ENCODE data around the gene ASTN2.

The ASTN2 gene

GRCh38 chr9:116697887-116698286 is 717.0 kb downstream of the ASTN2 start:
- H3K9me2 ChIP-seq (replicated peaks; ENCODE audit: control insufficient read depth, low read length), result no peaks in the 10 kb centered on the region
- H3K79me2 ChIP-seq (ENCODE audit: control insufficient read depth, low read length), result peaks cover 18% of the 10 kb centered on the region
- no peak overlapping the region for H3K27ac ChIP-seq (ENCODE audit: low read depth, low read length)
- H3K9me3 ChIP-seq (ENCODE audit: control insufficient read depth, insufficient read depth, low read length), result no peaks in the 10 kb centered on the region
- H3K4me1 ChIP-seq (ENCODE audit: control insufficient read depth, low read length), result peaks cover under 1% of the 10 kb centered on the region; the same call in 1 of the 2 replicates
- no peaks in the 10 kb centered on the region for H3K27me3 ChIP-seq (ENCODE audit: control insufficient read depth, low read length)
- TF ChIP-seq CTCF (IDR thresholded peaks at IDR 0.05; ENCODE audit: low read depth, low read length, poor library complexity, severe bottlenecking), result no peak
- no peak for TF ChIP-seq EZH2phosphoT487 (IDR thresholded peaks at IDR 0.05; ENCODE audit: borderline replicate concordance, low read length)
- no peak overlapping the region for H3K4me3 ChIP-seq (ENCODE audit: low read length)
- H3K4me2 ChIP-seq (ENCODE audit: low read length), result no peak overlapping the region
- no peaks in the 10 kb centered on the region for H3F3A ChIP-seq (ENCODE audit: control insufficient read depth, insufficient read depth)
- H4K20me1 ChIP-seq (ENCODE audit: control insufficient read depth, insufficient read depth, low read depth, low read length), result peaks cover 3% of the 10 kb centered on the region
- H3K36me3 ChIP-seq (ENCODE audit: control insufficient read depth, low read length), result peaks cover 47% of the 10 kb centered on the region

- peaks cover 23% of the 10 kb centered on the region for H3K79me2 ChIP-seq (ENCODE audit: control insufficient read depth, low read length)
- H3K4me3 ChIP-seq (ENCODE audit: low read length), result no peak overlapping the region
- no peak overlapping the region for H3K27ac ChIP-seq (ENCODE audit: low read depth, low read length)
- no peak overlapping the region for H3K4me2 ChIP-seq (ENCODE audit: low read length)
- peaks cover 43% of the 10 kb centered on the region for H3K36me3 ChIP-seq (ENCODE audit: control insufficient read depth, low read length)
- H3K9me3 ChIP-seq (ENCODE audit: control insufficient read depth, insufficient read depth, low read length), result no peaks in the 10 kb centered on the region
- H3K9me2 ChIP-seq (replicated peaks; ENCODE audit: control insufficient read depth, low read length), result no peaks in the 10 kb centered on the region
- H3K27me3 ChIP-seq (ENCODE audit: control insufficient read depth, low read length), result no peaks in the 10 kb centered on the region
- H4K20me1 ChIP-seq (ENCODE audit: control insufficient read depth, insufficient read depth, low read depth, low read length), result peaks cover 3% of the 10 kb centered on the region
- no peak for TF ChIP-seq EZH2phosphoT487 (IDR thresholded peaks at IDR 0.05; ENCODE audit: borderline replicate concordance, low read length)
- TF ChIP-seq CTCF (IDR thresholded peaks at IDR 0.05; ENCODE audit: low read depth, low read length, poor library complexity, severe bottlenecking), result no peak
- peaks cover 5% of the 10 kb centered on the region for H3K4me1 ChIP-seq (ENCODE audit: control insufficient read depth, low read length)
- no peaks in the 10 kb centered on the region for H3F3A ChIP-seq (ENCODE audit: control insufficient read depth, insufficient read depth)
Observed at GRCh38 chr9:116697362-116697761, 717.5 kb downstream of the ASTN2 start.

GRCh38 chr9:116695438-116695837 is 719.4 kb downstream of the ASTN2 start:
- H3K36me3 ChIP-seq (ENCODE audit: control insufficient read depth, low read length), result peaks cover 35% of the 10 kb centered on the region
- no peak overlapping the region for H3K27ac ChIP-seq (ENCODE audit: low read depth, low read length)
- H4K20me1 ChIP-seq (ENCODE audit: control insufficient read depth, insufficient read depth, low read depth, low read length), result peaks cover 7% of the 10 kb centered on the region
- no peak overlapping the region for H3K4me3 ChIP-seq (ENCODE audit: low read length)
- peaks cover 18% of the 10 kb centered on the region for H3K4me1 ChIP-seq (ENCODE audit: control insufficient read depth, low read length)
- no peaks in the 10 kb centered on the region for H3K9me3 ChIP-seq (ENCODE audit: control insufficient read depth, insufficient read depth, low read length)
- H3F3A ChIP-seq (ENCODE audit: control insufficient read depth, insufficient read depth), result no peaks in the 10 kb centered on the region
- H3K27me3 ChIP-seq (ENCODE audit: control insufficient read depth, low read length), result no peaks in the 10 kb centered on the region
- no peaks in the 10 kb centered on the region for H3K9me2 ChIP-seq (replicated peaks; ENCODE audit: control insufficient read depth, low read length)
- TF ChIP-seq EZH2phosphoT487 (IDR thresholded peaks at IDR 0.05; ENCODE audit: borderline replicate concordance, low read length) (no peak), CTCF (IDR thresholded peaks at IDR 0.05; ENCODE audit: low read depth, low read length, poor library complexity, severe bottlenecking) (no peak)
- no peak overlapping the region for H3K4me2 ChIP-seq (ENCODE audit: low read length)
- H3K79me2 ChIP-seq (ENCODE audit: control insufficient read depth, low read length), result peaks cover 34% of the 10 kb centered on the region

Measured in DOHH2 (cell line).